H9 (cell line): ENCODE results near the gene PCNX2. TPM values are rescaled to one million over a fixed set of nuclear protein-coding genes. Genes with fewer than 3 reads are reported as not detected.

Experiments used
- DNase-seq: peaks from one replicate; pipeline ENCODE4 v3.0.0-alpha.2; 2017
- H2AFZ ChIP-seq: one replicate; pipeline ENCODE4 v1.6.1; 2013; ENCODE audit warnings: mild to moderate bottlenecking, low read length, control low read depth, moderate library complexity
- H2AK5ac ChIP-seq: 2 replicates; pipeline ENCODE4 v1.6.1; 2013; ENCODE audit warnings: low read length, control low read depth, mixed read lengths; ENCODE audit not compliant: insufficient read length
- H2BK120ac ChIP-seq: one replicate; pipeline ENCODE4 v1.6.1; 2013; ENCODE audit warnings: low read depth, mild to moderate bottlenecking, low read length, control low read depth, inconsistent platforms; ENCODE audit not compliant: poor library complexity, severe bottlenecking
- H2BK12ac ChIP-seq: 2 replicates; pipeline ENCODE4 v1.6.1; 2013; ENCODE audit warnings: low read length, control low read depth, mixed read lengths, low read depth; ENCODE audit not compliant: insufficient read length
- H2BK15ac ChIP-seq: 2 replicates; pipeline ENCODE4 v1.6.1; 2013; ENCODE audit warnings: low read depth, low read length, control low read depth
- H2BK20ac ChIP-seq: one replicate; pipeline ENCODE4 v1.6.1; 2013; ENCODE audit warnings: low read depth, mild to moderate bottlenecking, low read length, control low read depth, inconsistent platforms; ENCODE audit not compliant: poor library complexity, severe bottlenecking
- H2BK5ac ChIP-seq: 2 replicates; pipeline ENCODE4 v1.6.1; 2013; ENCODE audit warnings: low read length, control low read depth, mixed read lengths; ENCODE audit not compliant: insufficient read length
- H3K14ac ChIP-seq: 2 replicates; pipeline ENCODE4 v1.6.1; 2013; ENCODE audit warnings: low read length, control low read depth; ENCODE audit not compliant: insufficient read depth
- H3K18ac ChIP-seq: 2 replicates; pipeline ENCODE4 v1.6.1; 2013; ENCODE audit warnings: low read depth, mild to moderate bottlenecking, mixed read lengths, low read length, control low read depth; ENCODE audit not compliant: insufficient read length
- H3K23ac ChIP-seq: 2 replicates; pipeline ENCODE4 v1.6.1; 2013; ENCODE audit warnings: low read length, control low read depth, mixed read lengths, low read depth; ENCODE audit not compliant: insufficient read length
- H3K23me2 ChIP-seq: 2 replicates; pipeline ENCODE4 v1.6.1; 2013; ENCODE audit warnings: low read depth, mild to moderate bottlenecking, mixed read lengths, low read length, control low read depth; ENCODE audit not compliant: insufficient read length, poor library complexity, severe bottlenecking
- H3K27ac ChIP-seq: 2 replicates; pipeline ENCODE4 v1.5.1; 2013; ENCODE audit warnings: low read length, control low read depth, mixed read lengths, low read depth; ENCODE audit not compliant: insufficient read length
- H3K27me3 ChIP-seq: 2 replicates; pipeline ENCODE4 v1.6.1; 2013; ENCODE audit warnings: low read length, control low read depth, inconsistent platforms; ENCODE audit not compliant: insufficient read depth
- H3K4ac ChIP-seq: 2 replicates; pipeline ENCODE4 v1.6.1; 2013; ENCODE audit warnings: low read depth, mild to moderate bottlenecking, control low read depth, inconsistent platforms, low read length, moderate library complexity
- H3K4me1 ChIP-seq: 2 replicates; pipeline ENCODE4 v1.6.1; 2013; ENCODE audit warnings: low read length, control low read depth, inconsistent platforms; ENCODE audit not compliant: insufficient read depth
- H3K4me2 ChIP-seq: 2 replicates; pipeline ENCODE4 v1.6.1; 2013; ENCODE audit warnings: low read length, control low read depth, mixed read lengths; ENCODE audit not compliant: insufficient read length, insufficient read depth
- H3K56ac ChIP-seq: 2 replicates; pipeline ENCODE4 v1.6.1; 2013; ENCODE audit warnings: low read depth, mild to moderate bottlenecking, mixed read lengths, low read length, control low read depth; ENCODE audit not compliant: insufficient read length
- H3K79me1 ChIP-seq: 2 replicates; pipeline ENCODE4 v1.6.1; 2013; ENCODE audit warnings: low read depth, mild to moderate bottlenecking, moderate library complexity, low read length, control low read depth, inconsistent platforms; ENCODE audit not compliant: insufficient read depth, poor library complexity, severe bottlenecking
- H3K79me2 ChIP-seq: 2 replicates; pipeline ENCODE4 v1.6.1; 2013; ENCODE audit warnings: low read length, control low read depth, inconsistent platforms; ENCODE audit not compliant: insufficient read depth
- H3K9ac ChIP-seq: 2 replicates; pipeline ENCODE4 v1.6.1; 2013; ENCODE audit warnings: low read length, control low read depth, mixed read lengths; ENCODE audit not compliant: insufficient read length; ENCODE audit errors: extremely low read depth
- H3K9me3 ChIP-seq: one replicate; pipeline ENCODE4 v1.6.1; 2013; ENCODE audit warnings: low read depth, low read length, inconsistent platforms; ENCODE audit not compliant: control insufficient read depth
- H3T11ph ChIP-seq: one replicate; pipeline ENCODE4 v1.6.1; 2013; ENCODE audit warnings: mild to moderate bottlenecking, low read length, control low read depth, inconsistent platforms
- H4K20me1 ChIP-seq: one replicate; pipeline ENCODE4 v1.6.1; 2013; ENCODE audit not compliant: control insufficient read depth, insufficient read length, insufficient read depth
- H4K5ac ChIP-seq: 2 replicates; pipeline ENCODE4 v1.6.1; 2013; ENCODE audit warnings: low read depth, mild to moderate bottlenecking, mixed read lengths, low read length, control low read depth; ENCODE audit not compliant: insufficient read length
- H4K8ac ChIP-seq: replicated peaks from 2 replicates; pipeline ENCODE4 v1.6.1; 2013; ENCODE audit warnings: low read length, control low read depth, mixed read lengths, low read depth; ENCODE audit not compliant: insufficient read length
- H4K91ac ChIP-seq: 2 replicates; pipeline ENCODE4 v1.6.1; 2013; ENCODE audit warnings: low read depth, mild to moderate bottlenecking, moderate library complexity, mixed read lengths, low read length, control low read depth; ENCODE audit not compliant: insufficient read length
- H3K27ac Mint-ChIP-seq, 3 experiments: 2 replicates in 2 of 3; 3 replicates in 1 of 3; pipeline ENCODE4 v1.8.0; 2020 to 2021; ENCODE audit warnings: mixed read lengths in 3 of 3, mild to moderate bottlenecking in 1 of 3, moderate library complexity in 1 of 3
- H3K27me3 Mint-ChIP-seq: 2 replicates; pipeline ENCODE4 v1.8.0; 2021; ENCODE audit warnings: low read depth, mild to moderate bottlenecking, moderate library complexity, mixed read lengths
- H3K36me3 Mint-ChIP-seq, 3 experiments: 2 replicates in 2 of 3; 3 replicates in 1 of 3; pipeline ENCODE4 v1.8.0; 2020 to 2021; ENCODE audit warnings: low read depth in 3 of 3, mixed read lengths in 3 of 3; ENCODE audit not compliant: insufficient read depth in 1 of 3
- H3K4me1 Mint-ChIP-seq, 2 experiments: 2 replicates each; pipeline ENCODE4 v1.8.0; 2020; ENCODE audit warnings: mixed read lengths in 2 of 2
- H3K4me3 Mint-ChIP-seq, 2 experiments: 2 replicates in 1 of 2; 3 replicates in 1 of 2; pipeline ENCODE4 v1.8.0; 2020 to 2021; ENCODE audit warnings: mild to moderate bottlenecking in 2 of 2, mixed read lengths in 2 of 2, moderate library complexity in 1 of 2
- H3K9me3 Mint-ChIP-seq, 2 experiments: 2 replicates in 1 of 2; 3 replicates in 1 of 2; pipeline ENCODE4 v1.8.0; 2020; ENCODE audit warnings: mild to moderate bottlenecking in 2 of 2, mixed read lengths in 2 of 2, moderate library complexity in 1 of 2
- CTCF ChIP-seq: fragments of 200-600 bp; sonication (generic); conservative IDR thresholded peaks from 3 replicates; pipeline ENCODE4 v1.8.0; 2021; ENCODE audit warnings: antibody characterized with exemption, mild to moderate bottlenecking
- WGBS: extraction: QIAGEN DNeasy Blood & Tissue Kit; methylation state at CpG from one replicate; pipeline ENCODE4 v1.1.7; 2013; ENCODE audit warnings: missing lambda C conversion rate, low lambda C conversion rate, mixed read lengths; ENCODE audit not compliant: insufficient read length; ENCODE audit errors: extremely low coverage; 5-methylcytosine and 5-hydroxymethylcytosine counted together
- total RNA-seq: library from RNA; stranded (reverse); gene quantifications from 2 replicates; pipeline ENCODE4 v1.2.1, GENCODE V29; 2021

The PCNX2 gene
- total RNA-seq, 1 experiment from 2014 or later, result 45.1 TPM

- no peak overlapping the region for H3K23ac ChIP-seq
- H2BK15ac ChIP-seq, result no peak overlapping the region
- no peaks in the 10 kb centered on the region for H4K20me1 ChIP-seq
- Mint-ChIP-seq H3K4me3 (no peak overlapping the region), H3K27me3 (peaks cover 5% of the 10 kb centered on the region; the same call in 1 of the 2 replicates), H3K27ac (no peak overlapping the region), H3K9me3 (no peaks in the 10 kb centered on the region), H3K36me3 (no peaks in the 10 kb centered on the region), H3K4me1 (no peaks in the 10 kb centered on the region)
- no peak overlapping the region for H3K27ac ChIP-seq
- no peak overlapping the region for H2AK5ac ChIP-seq
- no peak overlapping the region for H2BK20ac ChIP-seq
- no peaks in the 10 kb centered on the region for H3K9me3 ChIP-seq
- WGBS, result no CpG with 5 or more reads among the region's 8 CpGs
- H2AFZ ChIP-seq, result no peak overlapping the region
- H4K91ac ChIP-seq, result no peak overlapping the region
- no peak overlapping the region for H3K9ac ChIP-seq
- H4K8ac ChIP-seq, result no peak overlapping the region
- no peaks in the 10 kb centered on the region for H3K79me1 ChIP-seq
- TF ChIP-seq CTCF, result no peak
- no peak overlapping the region for H3K14ac ChIP-seq
- no peak overlapping the region for H3T11ph ChIP-seq
- no peak overlapping the region for H3K18ac ChIP-seq
- H2BK12ac ChIP-seq, result no peak overlapping the region
- H2BK120ac ChIP-seq, result no peak overlapping the region
- H2BK5ac ChIP-seq, result no peak overlapping the region
- no peaks in the 10 kb centered on the region for H3K79me2 ChIP-seq
- H3K4me2 ChIP-seq, result no peak overlapping the region
- no peaks in the 10 kb centered on the region for H3K4me1 ChIP-seq
- no peak overlapping the region for H3K56ac ChIP-seq
- no peaks in the 10 kb centered on the region for H3K23me2 ChIP-seq
- H3K27me3 ChIP-seq, result no peaks in the 10 kb centered on the region
- H4K5ac ChIP-seq, result no peak overlapping the region
- no peak overlapping the region for H3K4ac ChIP-seq
- no peak for DNase-seq
These were observed 357.7 kb downstream of the PCNX2 start for GRCh38 chr1:232937741-232938375.
